SK-N-MC (cell line): ENCODE data around the gene SIPA1L2.

Experiments used
- DNase-seq: peaks from one replicate; pipeline ENCODE4 v3.0.0-alpha.2; 2011; ENCODE audit warnings: low read depth, low spot score
- H3K27ac ChIP-seq: fragments of 200-600 bp; sonication (generic); 2 replicates; pipeline ENCODE4 v1.5.1; 2016; ENCODE audit warnings: mixed run types
- H3K36me3 ChIP-seq: fragments of 200-600 bp; sonication (generic); 2 replicates; pipeline ENCODE4 v1.6.1; 2017; ENCODE audit warnings: antibody characterized with exemption, low read length, mixed read lengths; ENCODE audit not compliant: insufficient read depth
- H3K4me3 ChIP-seq: fragments of 200-600 bp; sonication (generic); 2 replicates; pipeline ENCODE4 v1.5.1; 2016
- H3K9ac ChIP-seq: fragments of 200-600 bp; sonication (generic); 2 replicates; pipeline ENCODE4 v1.8.0; 2017; ENCODE audit warnings: mixed run types, mixed read lengths; ENCODE audit not compliant: insufficient read length
- H3K9me3 ChIP-seq: fragments of 200-600 bp; sonication (generic); 2 replicates; pipeline ENCODE4 v1.6.1; 2017; ENCODE audit warnings: low read depth, mild to moderate bottlenecking, antibody characterized with exemption, low read length, moderate library complexity, mixed read lengths
- EZH2 ChIP-seq: fragments of 200-600 bp; sonication (generic); IDR thresholded peaks from one replicate; pipeline ENCODE4 v1.6.1; 2017; ENCODE audit warnings: antibody characterized with exemption
- FOXP2 ChIP-seq: optimal IDR thresholded peaks from 2 replicates; pipeline ENCODE3; 2011; ENCODE audit warnings: mild to moderate bottlenecking, moderate library complexity; ENCODE audit not compliant: insufficient read depth; ENCODE audit errors: extremely low read length, control extremely low read depth
- POLR2AphosphoS5 ChIP-seq: IDR thresholded peaks from 2 replicates; pipeline ENCODE4 v1.6.1; 2012; ENCODE audit warnings: mild to moderate bottlenecking, low read depth, low read length, borderline replicate concordance

SIPA1L2 gene

DNA sequence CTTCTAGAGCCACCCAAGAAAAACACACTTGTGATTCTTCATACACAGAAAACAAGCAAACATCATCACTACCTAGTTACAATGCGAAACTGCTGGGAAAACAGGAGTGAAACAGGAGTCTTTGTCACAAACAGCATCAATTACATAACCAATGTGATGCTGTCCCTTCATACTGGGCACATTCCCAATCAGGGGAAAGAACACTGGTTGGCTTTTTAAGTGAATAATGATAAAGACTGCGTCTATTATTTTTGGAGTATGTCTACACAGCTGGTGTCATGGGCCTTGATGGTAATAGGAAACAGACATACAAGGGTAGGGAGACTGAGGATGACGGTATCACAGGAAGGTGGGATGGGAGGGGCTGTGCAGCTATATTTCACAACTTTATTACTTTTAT, 43.3 kb downstream of the SIPA1L2 start:
- no peaks in the 10 kb centered on the region for H3K9me3 ChIP-seq
- H3K4me3 ChIP-seq = no peak overlapping the region
- TF ChIP-seq POLR2AphosphoS5 (no peak), EZH2 (no peak), FOXP2 (no peak)
- H3K27ac ChIP-seq = no peak overlapping the region
- DNase-seq = no peak
- H3K36me3 ChIP-seq = no peaks in the 10 kb centered on the region
- no peak overlapping the region for H3K9ac ChIP-seq

DNA sequence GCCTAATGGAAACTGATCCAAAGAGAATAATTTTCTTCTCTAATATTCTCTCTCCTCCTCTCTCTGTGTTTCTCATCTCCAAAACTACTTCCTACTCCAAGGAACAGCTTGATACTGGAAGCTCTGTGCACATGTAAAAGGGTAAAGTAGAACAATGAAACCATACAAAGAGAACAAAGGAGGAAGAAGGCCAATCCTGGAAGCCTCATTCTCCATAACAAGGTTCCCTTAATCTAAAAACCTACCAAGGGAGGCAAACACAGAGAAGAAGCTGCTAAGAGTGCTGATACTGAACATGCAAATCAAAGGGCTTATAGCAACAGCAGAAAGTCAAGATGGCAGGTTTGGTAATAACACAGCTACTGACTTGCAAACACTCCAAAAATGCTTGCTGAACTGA, 44.4 kb downstream of the SIPA1L2 start:
- Histone ChIP-seq H3K27ac (no peak overlapping the region), H3K9ac (no peak overlapping the region), H3K4me3 (no peak overlapping the region), H3K36me3 (no peaks in the 10 kb centered on the region), H3K9me3 (no peaks in the 10 kb centered on the region)
- TF ChIP-seq EZH2 (no peak), POLR2AphosphoS5 (no peak), FOXP2 (no peak)
- no peak for DNase-seq

DNA sequence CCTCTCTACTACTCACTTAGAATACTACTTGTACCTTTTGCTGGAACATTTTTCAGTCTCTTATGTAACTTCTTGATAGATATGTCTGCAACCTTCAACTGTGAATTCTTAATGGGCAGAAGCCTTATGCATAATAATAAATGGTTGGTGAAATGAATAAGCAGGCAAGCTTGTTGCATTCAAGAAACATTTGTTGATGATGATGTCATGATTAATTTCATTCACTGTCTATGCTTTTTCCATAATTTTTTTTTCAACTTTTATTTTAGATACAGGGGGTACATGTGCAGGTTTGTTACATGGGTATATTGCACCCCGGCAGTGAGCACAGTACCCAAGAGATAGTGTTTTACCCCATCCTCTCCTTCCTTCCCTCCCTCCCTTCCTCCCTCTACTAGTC, 48.0 kb downstream of the SIPA1L2 start:
- no peak for DNase-seq
- no peak overlapping the region for H3K9ac ChIP-seq
- no peak overlapping the region for H3K4me3 ChIP-seq
- H3K9me3 ChIP-seq = no peaks in the 10 kb centered on the region
- TF ChIP-seq FOXP2 (no peak), EZH2 (no peak), POLR2AphosphoS5 (no peak)
- H3K27ac ChIP-seq = no peak overlapping the region
- no peaks in the 10 kb centered on the region for H3K36me3 ChIP-seq
